Cardiac fibroblast (primary cell): ENCODE data around the gene RUFY3.

ENCODE experiments used
- DNase-seq, 2 donors: peaks; one replicate each; pipeline versions ENCODE4 v3.0.0 to v3.0.0-alpha.2; 2010; ENCODE audit warnings: low read depth in 2 of 2
- H3K4me3 ChIP-seq, 2 donors: replicated peaks in 1 of 2; 1 replicate in 1 of 2; 2 replicates in 1 of 2; pipeline ENCODE4 v1.5.1; 2011; ENCODE audit warnings: low read depth in 2 of 2, low read length in 2 of 2, mild to moderate bottlenecking in 2 of 2, moderate library complexity in 1 of 2
- CTCF ChIP-seq: IDR thresholded peaks from one replicate; pipeline ENCODE4 v1.5.1; 2011; ENCODE audit warnings: low read depth, mild to moderate bottlenecking, low read length, inconsistent platforms

RUFY3 gene

GRCh38 chr4:70737409-70737808 is 15.6 kb downstream of the RUFY3 start:
- DNase-seq, result no peak
- H3K4me3 ChIP-seq, result no peak overlapping the region
- no peak for TF ChIP-seq CTCF

- H3K4me3 ChIP-seq, result no peak overlapping the region
- no peak for DNase-seq
- no peak for TF ChIP-seq CTCF
Measured at GRCh38 chr4:70739496-70740337, 18.0 kb downstream of the RUFY3 start.

GRCh38 chr4:70741867-70742658 is 20.3 kb downstream of the RUFY3 start:
- no peak for TF ChIP-seq CTCF
- DNase-seq, result peak; percentile 31 to 33
- no peak overlapping the region for H3K4me3 ChIP-seq

- TF ChIP-seq CTCF, result no peak
- no peak overlapping the region for H3K4me3 ChIP-seq
- DNase-seq, result peak in 1 of 2 donors; percentile 43
Measured at GRCh38 chr4:70743731-70744130, 22.0 kb downstream of the RUFY3 start.

GRCh38 chr4:70746179-70746839 is 24.5 kb downstream of the RUFY3 start:
- no peak for TF ChIP-seq CTCF
- no peak overlapping the region for H3K4me3 ChIP-seq
- DNase-seq, result peak; percentile 81 to 91

GRCh38 chr4:70747874-70748273 is 26.1 kb downstream of the RUFY3 start:
- no peak overlapping the region for H3K4me3 ChIP-seq
- no peak for TF ChIP-seq CTCF
- DNase-seq, result peak in 1 of 2 donors; percentile 70
